OCI-LY7 (cell line): ENCODE measurements around the gene LY86.

Experiments used
- CTCF ChIP-seq: fragments of 200-600 bp; sonication (generic); conservative IDR thresholded peaks from 2 replicates; pipeline ENCODE4 v1.5.1; 2014; ENCODE audit warnings: mild to moderate bottlenecking, antibody characterized with exemption, low read length, moderate library complexity, mixed read lengths
- EZH2phosphoT487 ChIP-seq: fragments of 200-600 bp; sonication (generic); IDR thresholded peaks from 2 replicates; pipeline ENCODE4 v1.6.1; 2018; ENCODE audit warnings: low read depth, borderline replicate concordance, mild to moderate bottlenecking, mixed run types, antibody characterized with exemption, low read length, moderate library complexity, mixed read lengths

- no peak for TF ChIP-seq CTCF
- no peak for TF ChIP-seq EZH2phosphoT487
These were observed 112.1 kb downstream of the LY86 start for GRCh38 chr6:6700407-6701270.
